G401 (cell line): ENCODE data around the gene SPATC1L. TPM values are rescaled to one million over a fixed set of nuclear protein-coding genes. Genes with fewer than 3 reads are reported as not detected.
"Not testable (repeated sequence)": the region's sequence is repeated elsewhere in the genome, so short reads cannot be mapped to it uniquely, and the experiment has no call there.

Source experiments
- DNase-seq: peaks from one replicate; pipeline ENCODE4 v3.0.0-alpha.2; 2015; ENCODE audit warnings: low spot score
- in situ Hi-C: cut with HindIII; loops from 2 replicates; pipeline ENCODE4 v1.10.0; 2016; ENCODE audit warnings: low sequenced_read_pairs, mixed read lengths
- total RNA-seq: library from RNA; depleted of rRNA; stranded (reverse); fragments of >200 nt; shearing (Covaris generic); gene quantifications from 2 replicates; pipeline ENCODE4 v1.2.3, GENCODE V29; 2014

SPATC1L gene
- total RNA-seq, 1 experiment from 2014 or later = 11.2 TPM

- in situ Hi-C loops = not testable (repeated sequence)
Observed at GRCh38 chr21:46170436-46171193, 13.6 kb downstream of the SPATC1L start.

GRCh38 chr21:46168659-46169386 lies 15.4 kb downstream of the SPATC1L start:
- in situ Hi-C loops = no loop called here
- no peak for DNase-seq

More at GRCh38 chr21:46170436-46171193, 13.6 kb downstream of the SPATC1L start:
- DNase-seq = not testable (repeated sequence)

GRCh38 chr21:46168238-46168637 lies 16.0 kb downstream of the SPATC1L start:
- in situ Hi-C loops = no loop called here
- DNase-seq = no peak

DNA sequence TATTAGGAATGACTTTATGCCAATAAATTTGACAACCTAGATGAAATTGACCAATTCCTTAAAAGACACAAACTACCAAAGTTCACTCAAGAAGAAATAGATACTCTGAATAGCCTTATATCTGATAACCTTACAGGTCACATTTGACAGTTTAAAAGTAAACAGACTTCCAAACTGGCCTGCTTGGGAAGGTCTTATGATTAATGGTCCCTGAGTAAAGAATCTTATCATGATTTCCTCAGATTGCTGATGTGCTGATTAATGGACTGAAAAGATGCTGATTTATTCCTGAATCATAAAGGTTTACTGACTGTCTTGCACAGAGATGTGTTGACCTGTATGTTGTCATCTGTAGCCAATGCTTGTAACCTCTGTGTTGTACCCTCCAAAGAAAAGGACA lies 19.2 kb downstream of the SPATC1L start:
- in situ Hi-C loops = no loop called here

GRCh38 chr21:46163380-46163779 lies 20.9 kb downstream of the SPATC1L start:
- DNase-seq = no peak
- in situ Hi-C loops = no loop called here

More for the DNA sequence above, 19.2 kb downstream of the SPATC1L start:
- DNase-seq = no peak

DNA sequence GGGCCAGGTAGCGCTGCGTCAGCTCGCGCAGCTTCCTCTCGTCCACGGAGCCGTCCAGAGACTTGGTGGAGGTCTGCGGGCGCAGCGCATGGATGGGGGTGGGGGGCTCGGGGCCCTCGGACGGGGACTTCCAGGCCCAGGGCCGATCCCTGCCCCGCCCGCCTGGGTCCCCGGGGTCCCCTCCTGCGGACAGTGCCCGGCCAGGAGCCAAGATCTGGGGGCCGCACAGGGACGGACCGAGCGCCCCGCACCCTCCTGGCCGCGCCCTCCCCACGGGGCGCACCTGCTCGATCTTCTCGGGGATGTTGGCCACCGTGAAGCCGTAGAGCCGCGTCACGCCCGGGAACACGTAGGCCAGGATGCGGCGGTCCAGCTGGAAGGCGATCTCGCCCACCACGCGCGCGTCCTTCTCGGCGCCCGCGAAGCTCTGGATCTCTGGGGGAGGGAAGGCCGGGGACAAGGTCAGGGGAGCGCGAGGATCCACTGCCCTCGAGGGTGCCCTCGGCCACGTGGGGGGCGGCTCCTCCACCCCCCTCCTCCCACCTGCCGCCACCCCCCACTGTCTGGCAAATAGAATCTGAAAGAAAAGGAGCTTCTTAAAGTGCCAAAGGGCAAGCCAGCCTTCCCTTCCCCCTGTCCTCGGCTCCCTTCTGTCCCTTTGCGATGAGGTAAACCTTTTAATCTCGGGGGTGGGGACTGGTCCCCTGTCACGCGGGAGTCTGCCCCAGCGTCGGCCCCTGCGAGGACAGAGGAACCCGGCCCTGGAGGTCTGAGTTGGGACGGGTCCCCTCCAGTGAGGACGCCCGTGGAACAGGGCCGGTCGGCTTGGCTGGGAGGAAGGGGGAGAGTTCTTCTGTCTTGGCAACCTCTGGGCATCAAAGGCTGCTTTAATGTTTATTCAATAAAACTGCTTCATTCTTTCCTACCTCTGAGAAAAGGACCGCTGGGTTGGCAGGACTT lies 22.3 kb downstream of the SPATC1L start:
- in situ Hi-C loops = no loop called here
- no peak for DNase-seq

- DNase-seq = no peak
- in situ Hi-C loops = no loop called here
Observed at GRCh38 chr21:46160907-46161632, 23.2 kb downstream of the SPATC1L start.

DNA sequence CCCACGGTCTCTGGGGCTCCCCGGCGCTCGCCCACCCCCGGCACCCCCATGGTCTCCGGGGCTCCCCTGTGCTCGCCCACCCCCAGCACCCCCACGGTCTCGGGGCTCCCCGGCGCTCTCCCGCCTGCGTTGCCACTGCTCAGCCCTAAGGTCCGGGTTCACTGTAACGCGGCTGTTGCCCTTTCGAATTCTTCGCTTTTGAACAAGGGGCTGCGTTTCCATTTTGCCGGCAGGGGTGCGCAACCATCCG lies 23.7 kb downstream of the SPATC1L start:
- in situ Hi-C loops = no loop called here
- DNase-seq = no peak

- DNase-seq = no peak
- in situ Hi-C loops = no loop called here
Observed at GRCh38 chr21:46159841-46160656, 24.2 kb downstream of the SPATC1L start.

GRCh38 chr21:46159390-46159789 lies 24.9 kb downstream of the SPATC1L start:
- in situ Hi-C loops = no loop called here
- no peak for DNase-seq

- no peak for DNase-seq
- in situ Hi-C loops = no loop called here
Observed at GRCh38 chr21:46158666-46159300, 25.5 kb downstream of the SPATC1L start.

- no peak for DNase-seq
- in situ Hi-C loops = no loop called here
Observed at GRCh38 chr21:46157987-46158451, 26.2 kb downstream of the SPATC1L start.

- DNase-seq = no peak
- in situ Hi-C loops = no loop called here
Observed at GRCh38 chr21:46157396-46157986, 26.8 kb downstream of the SPATC1L start.

DNA sequence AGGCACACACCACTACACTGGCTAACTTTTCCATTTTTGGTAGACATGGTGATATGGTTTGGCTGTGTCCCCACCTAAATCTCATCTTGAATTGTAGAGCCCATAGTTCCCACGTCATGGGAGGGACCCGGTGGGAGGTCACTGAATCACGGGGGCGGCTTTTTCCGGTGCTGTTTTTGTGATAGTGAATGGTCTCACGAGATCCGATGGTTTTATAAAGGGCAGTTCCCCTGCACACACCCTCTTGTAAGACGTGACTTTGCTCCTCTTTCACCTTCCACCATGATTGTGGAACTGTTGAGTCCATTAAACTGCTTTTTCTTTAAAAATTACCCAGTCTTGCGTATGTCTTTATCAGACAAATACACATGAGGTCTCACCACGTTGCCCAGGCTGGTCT lies 27.6 kb downstream of the SPATC1L start:
- in situ Hi-C loops = no loop called here
- no peak for DNase-seq

DNA sequence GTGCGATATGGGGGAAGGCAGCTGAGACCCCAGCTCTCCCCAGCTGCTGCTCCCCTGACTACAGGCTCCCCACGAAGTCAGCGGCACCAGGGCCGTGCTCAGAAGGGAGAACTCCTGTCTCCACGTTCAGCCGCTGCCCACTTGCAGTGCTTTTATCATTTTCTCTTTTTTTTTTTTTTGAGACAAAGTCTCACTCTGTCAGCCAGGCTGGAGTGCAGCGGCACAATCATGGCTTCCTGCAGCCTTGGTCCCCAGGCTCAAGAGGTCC lies 27.9 kb downstream of the SPATC1L start:
- in situ Hi-C loops = no loop called here
- no peak for DNase-seq

- in situ Hi-C loops = no loop called here
- DNase-seq = no peak
Observed at GRCh38 chr21:46155514-46156377, 28.5 kb downstream of the SPATC1L start, which contains the start of gene FTCD. TSS of gene FTCD (minus strand) at chr21:46155579. CDS start at chr21:46155523, 56 bp downstream.
